GM18867 (cell line): ENCODE measurements around the gene SH3D19.

Experiments
- ATAC-seq: cut with Tn5 transposase; IDR thresholded peaks from one replicate; pipeline ENCODE4 v1.9.1; 2021; ENCODE audit warnings: mild to moderate bottlenecking, moderate library complexity; ENCODE audit not compliant: unreplicated experiment

The SH3D19 gene

DNA sequence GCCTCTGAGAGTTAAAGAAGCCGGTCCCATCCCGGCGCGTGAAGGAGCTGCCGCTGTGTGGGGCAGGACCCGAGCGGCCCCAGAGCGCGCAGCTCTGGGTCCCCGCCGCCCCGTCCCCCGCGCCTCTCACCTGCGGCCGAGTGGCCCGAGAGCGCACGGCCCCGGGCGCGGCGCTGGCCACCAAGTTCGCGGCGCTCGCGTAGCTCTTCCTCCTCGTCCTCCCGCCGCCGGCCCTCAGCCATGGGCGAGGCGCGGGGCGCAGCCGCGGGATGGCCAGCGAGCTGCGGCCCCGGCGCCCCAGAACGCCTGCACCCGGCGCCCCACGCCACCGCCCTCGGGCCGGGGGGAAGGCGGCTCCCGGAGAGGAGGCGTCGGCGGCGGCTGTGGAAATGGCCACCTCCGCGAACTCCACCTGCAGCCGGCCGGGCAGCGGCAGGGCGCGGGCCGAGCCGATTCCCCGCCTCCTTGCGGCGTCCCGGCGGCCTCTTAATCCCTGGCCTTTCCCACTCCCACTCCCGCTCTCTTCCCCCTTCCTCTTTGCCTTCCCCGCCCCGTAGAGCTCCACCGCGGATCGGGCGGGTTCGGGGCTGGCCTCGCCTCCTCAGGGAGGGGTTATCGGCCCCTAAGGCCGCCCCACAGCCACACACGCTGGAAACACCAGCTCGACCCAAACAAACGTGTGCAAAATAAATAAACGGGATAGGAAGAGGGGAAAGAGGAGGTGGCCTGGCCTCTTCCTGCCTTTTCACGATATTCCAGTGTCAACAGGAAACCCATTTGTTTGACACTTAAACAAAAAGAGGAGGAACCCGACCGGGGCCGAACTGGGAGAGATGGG is at the start of gene SH3D19:
Gene SH3D19, minus strand, starts transcription at position 495 of the 838 bp plus-strand sequence. Its CDS starts 253 bp downstream, at position 242.
- no peak for ATAC-seq

GRCh38 chr4:151362404-151363164 is 37.2 kb upstream of the SH3D19 start:
- ATAC-seq, result peak; percentile 99

DNA sequence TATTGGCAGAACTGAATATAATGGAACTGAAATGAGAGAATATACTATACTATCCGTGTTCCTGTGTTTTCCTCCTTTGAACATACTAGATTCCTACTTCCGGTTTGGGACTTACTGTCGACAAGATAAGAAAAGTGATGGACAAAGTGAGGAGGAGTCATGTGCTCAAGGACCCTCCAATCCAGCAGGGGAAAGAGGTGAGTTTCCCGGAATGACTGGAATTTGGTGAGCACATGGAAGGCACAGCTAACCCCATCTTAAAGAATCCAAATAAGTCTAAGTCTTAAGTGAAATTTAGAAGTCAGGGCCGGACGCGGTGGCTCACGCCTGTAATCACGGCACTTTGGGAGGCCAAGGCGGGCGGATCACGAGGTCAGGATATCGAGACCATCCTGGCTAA is 36.6 kb upstream of the SH3D19 start:
- no peak for ATAC-seq

DNA sequence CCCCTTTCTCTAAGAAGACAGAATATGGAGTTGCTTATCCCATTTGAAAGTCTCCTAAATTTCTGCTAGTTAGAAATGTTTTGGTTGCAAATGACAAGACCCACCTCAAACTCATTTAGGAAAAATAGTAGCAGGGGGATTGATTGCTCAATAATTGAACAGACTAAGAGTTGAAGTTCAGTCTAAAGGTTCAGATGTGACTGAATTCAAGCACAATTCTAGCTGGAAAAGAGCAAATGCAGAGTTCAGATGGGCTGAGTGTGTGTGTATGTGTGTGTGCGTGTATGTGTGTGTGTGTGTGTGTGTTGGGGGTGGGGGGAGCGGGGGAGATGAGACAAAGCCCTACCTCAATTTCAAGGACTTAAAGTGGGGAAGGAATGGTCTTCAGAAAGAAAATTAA is 35.7 kb upstream of the SH3D19 start:
- ATAC-seq, result no peak

GRCh38 chr4:151359576-151359975 is 34.2 kb upstream of the SH3D19 start:
- ATAC-seq, result no peak

GRCh38 chr4:151358266-151358665 is 32.9 kb upstream of the SH3D19 start:
- ATAC-seq, result no peak

DNA sequence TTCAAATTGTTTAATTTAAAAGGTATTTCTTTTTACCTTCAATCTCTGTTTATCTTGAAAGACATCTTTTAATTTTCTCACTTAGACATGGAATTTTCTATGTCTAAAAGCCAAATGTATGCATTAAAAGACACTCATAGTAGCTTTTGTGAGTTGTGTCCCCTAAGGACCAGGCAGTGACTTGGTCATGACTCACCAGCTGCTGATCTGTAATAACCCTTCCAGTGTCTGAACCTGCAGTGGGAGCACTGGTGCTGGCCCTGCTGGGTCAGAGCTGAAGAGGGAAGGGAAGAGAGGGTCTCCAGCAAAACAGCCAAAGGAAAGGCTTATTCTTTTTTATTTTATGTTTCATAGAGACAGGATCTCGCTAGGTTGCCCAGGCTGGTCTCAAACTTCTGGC is 31.1 kb upstream of the SH3D19 start:
- ATAC-seq, result no peak

- no peak for ATAC-seq
Observed at GRCh38 chr4:151355155-151355554, 29.8 kb upstream of the SH3D19 start.

GRCh38 chr4:151347490-151348235 is 22.3 kb upstream of the SH3D19 start:
- no peak for ATAC-seq

- ATAC-seq, result no peak
Observed at GRCh38 chr4:151344948-151345347, 19.5 kb upstream of the SH3D19 start.

DNA sequence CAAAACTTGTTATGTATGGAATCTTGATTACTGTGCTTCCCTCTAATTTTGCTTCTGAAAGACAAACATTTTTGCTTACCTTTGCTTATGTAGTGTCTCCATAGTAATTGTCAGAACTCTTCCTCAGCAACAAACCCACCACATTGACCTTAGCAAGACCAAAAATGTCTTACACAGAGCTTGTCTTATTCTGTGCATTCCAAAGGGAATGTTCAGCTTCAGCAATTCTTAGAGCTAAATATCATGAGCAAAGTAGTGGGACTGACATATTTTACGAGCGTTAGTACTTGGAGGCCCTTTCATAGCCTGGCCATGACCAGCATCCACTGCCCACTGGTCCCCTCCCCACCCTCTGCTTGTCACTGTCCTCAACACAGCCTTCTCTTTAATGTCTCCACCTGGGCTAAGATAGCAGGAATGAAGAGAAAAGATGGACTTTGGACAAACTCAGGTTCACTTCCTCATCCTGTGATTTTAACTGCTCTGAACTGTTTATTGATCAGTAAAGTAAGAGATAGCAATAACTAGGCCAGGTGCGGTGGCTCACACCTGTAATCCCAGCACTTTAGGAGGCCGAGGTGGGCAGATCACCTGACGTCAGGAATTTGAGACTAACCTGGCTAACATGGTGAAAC is 15.5 kb upstream of the SH3D19 start:
- no peak for ATAC-seq

- no peak for ATAC-seq
Observed at GRCh38 chr4:151339467-151339866, 14.1 kb upstream of the SH3D19 start.

- ATAC-seq, result no peak
Observed at GRCh38 chr4:151331276-151332042, 6.1 kb upstream of the SH3D19 start.

DNA sequence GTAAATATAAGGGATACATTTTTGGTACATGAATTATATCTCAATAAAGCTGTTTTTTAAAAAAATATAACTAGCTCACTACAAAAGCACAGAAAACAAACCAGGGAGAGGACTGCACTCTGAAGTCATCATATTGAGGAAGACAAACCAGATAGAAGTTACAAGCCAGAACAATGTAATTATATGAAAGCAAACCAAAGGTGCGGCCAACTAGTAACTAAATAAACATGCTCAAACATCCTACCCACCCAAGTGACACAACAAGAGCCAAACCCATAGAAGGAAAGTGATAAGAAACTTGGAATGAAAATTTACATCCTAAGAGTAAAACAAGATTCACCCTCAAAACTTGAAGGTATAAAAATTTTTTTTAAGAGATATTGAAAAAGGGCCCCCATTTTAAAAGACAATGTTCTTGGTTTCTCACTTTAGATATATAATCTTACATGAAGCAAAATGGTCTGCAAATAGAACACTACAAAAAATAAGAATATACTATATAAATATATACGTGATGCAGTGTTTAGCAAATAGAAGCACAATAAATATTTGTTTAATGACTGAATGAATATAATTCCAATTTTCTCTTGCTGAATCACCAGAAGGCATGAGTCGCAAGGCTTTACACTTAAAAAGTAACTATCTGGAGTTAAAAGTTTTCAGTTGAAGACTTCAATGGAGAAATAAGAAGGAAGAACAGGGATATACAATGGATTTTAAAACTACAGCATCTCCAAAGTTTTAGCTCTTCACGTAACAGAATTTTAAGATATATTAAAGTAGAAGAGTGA is 4.0 kb upstream of the SH3D19 start:
- ATAC-seq, result no peak

DNA sequence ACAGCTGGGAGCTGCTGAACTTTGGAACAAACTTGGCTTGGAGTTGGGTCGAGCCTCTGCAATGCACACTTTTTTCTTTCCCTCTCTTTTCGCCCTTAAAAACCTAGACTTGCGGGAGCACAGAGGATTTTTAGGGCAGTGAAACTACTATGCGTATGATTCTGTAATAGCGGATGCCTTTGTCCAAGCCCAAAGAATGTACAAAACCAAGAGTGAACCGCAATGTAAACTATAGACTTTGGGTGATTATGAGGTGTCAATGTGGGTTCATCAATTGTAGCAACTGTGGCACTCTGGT is 493 bp upstream of the SH3D19 start:
- no peak for ATAC-seq

GRCh38 chr4:151324752-151325110 is 674 bp downstream of the SH3D19 start:
- ATAC-seq, result no peak

GRCh38 chr4:151324124-151324751 is 1.2 kb downstream of the SH3D19 start:
- no peak for ATAC-seq

- no peak for ATAC-seq
Observed at GRCh38 chr4:151323667-151324066, 1.7 kb downstream of the SH3D19 start.

DNA sequence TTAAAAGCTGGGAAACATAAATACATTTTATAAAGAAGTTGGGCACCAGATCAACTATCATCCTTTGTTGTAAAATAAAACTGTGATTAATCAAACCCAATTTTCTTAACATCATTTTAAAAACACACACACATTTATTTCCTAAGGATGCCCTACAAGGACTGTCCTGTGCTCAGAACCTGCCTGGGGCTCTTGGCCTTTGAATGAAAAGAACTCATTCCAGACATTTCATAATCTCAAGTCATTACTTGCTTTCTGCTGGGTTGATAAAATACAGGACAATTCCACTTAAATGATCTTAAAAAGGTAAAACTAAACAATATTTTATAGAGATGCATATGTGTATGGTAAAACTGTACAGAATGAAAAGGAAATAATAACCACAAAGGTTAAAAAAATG is 2.8 kb downstream of the SH3D19 start:
- ATAC-seq, result no peak
